Activated CD8-positive, alpha-beta memory T cell treated with anti-CD3 and anti-CD28 coated beads for 1 hour (primary cell): ENCODE results near the gene KLHL30.

Experiments used
- DNase-seq, 2 donors: peaks; one replicate each; pipeline ENCODE4 v3.0.0-alpha.2; 2020; ENCODE audit warnings: low read depth in 1 of 2; ENCODE audit errors: extremely low read depth in 1 of 2

Gene KLHL30

GRCh38 chr2:238138331-238139195 is at the start of gene KLHL30:
Gene KLHL30, plus strand, starts transcription at chr2:238138668. Its CDS starts 2,087 bp downstream, at chr2:238140755.
- no peak for DNase-seq

GRCh38 chr2:238090887-238091286 is 47.6 kb upstream of the KLHL30 start:
- DNase-seq = no peak

GRCh38 chr2:238091436-238092060 is 46.9 kb upstream of the KLHL30 start:
- DNase-seq = no peak

- DNase-seq = no peak
These were observed 45.9 kb upstream of the KLHL30 start for GRCh38 chr2:238092486-238093035.

- DNase-seq = no peak
These were observed 45.0 kb upstream of the KLHL30 start for GRCh38 chr2:238093181-238094140.

- DNase-seq = no peak
These were observed 43.9 kb upstream of the KLHL30 start for GRCh38 chr2:238094438-238095022.

- no peak for DNase-seq
These were observed 43.3 kb upstream of the KLHL30 start for GRCh38 chr2:238095143-238095542.

- no peak for DNase-seq
These were observed 42.0 kb upstream of the KLHL30 start for GRCh38 chr2:238096311-238097011.

GRCh38 chr2:238097201-238097987 is 41.1 kb upstream of the KLHL30 start:
- no peak for DNase-seq

- no peak for DNase-seq
These were observed 40.2 kb upstream of the KLHL30 start for GRCh38 chr2:238097988-238098871.

GRCh38 chr2:238098901-238099713 is 39.4 kb upstream of the KLHL30 start:
- no peak for DNase-seq

- no peak for DNase-seq
These were observed 38.8 kb upstream of the KLHL30 start for GRCh38 chr2:238099714-238100048.

- no peak for DNase-seq
These were observed 38.2 kb upstream of the KLHL30 start, which contains the start of gene ESPNL for GRCh38 chr2:238100049-238100820. Gene ESPNL, plus strand, starts transcription at chr2:238100340. Its CDS starts 80 bp downstream, at chr2:238100420.

GRCh38 chr2:238100821-238101771 is 37.4 kb upstream of the KLHL30 start:
- DNase-seq = no peak
